C4-2B (cell line): Measurements from ENCODE around the gene PRRC2A.

Experiments
- H3K27ac ChIP-seq: fragments of 450-650 bp; 2 replicates; pipeline ENCODE4 v1.5.1; 2017
- ZFX ChIP-seq: fragments of 450-650 bp; IDR thresholded peaks from 2 replicates; pipeline ENCODE4 v1.6.1; 2017
- TF ChIP-seq, protein P1 (sequence below): fragments of 450-650 bp; conservative IDR thresholded peaks from 2 replicates; pipeline ENCODE4 v1.5.1; 2017; ENCODE audit warnings: mild to moderate bottlenecking

Gene PRRC2A

GRCh38 chr6:31657406-31658157 is 37.1 kb downstream of the PRRC2A start:
- H3K27ac ChIP-seq: no peak overlapping the region
- TF ChIP-seq, protein P1, sequence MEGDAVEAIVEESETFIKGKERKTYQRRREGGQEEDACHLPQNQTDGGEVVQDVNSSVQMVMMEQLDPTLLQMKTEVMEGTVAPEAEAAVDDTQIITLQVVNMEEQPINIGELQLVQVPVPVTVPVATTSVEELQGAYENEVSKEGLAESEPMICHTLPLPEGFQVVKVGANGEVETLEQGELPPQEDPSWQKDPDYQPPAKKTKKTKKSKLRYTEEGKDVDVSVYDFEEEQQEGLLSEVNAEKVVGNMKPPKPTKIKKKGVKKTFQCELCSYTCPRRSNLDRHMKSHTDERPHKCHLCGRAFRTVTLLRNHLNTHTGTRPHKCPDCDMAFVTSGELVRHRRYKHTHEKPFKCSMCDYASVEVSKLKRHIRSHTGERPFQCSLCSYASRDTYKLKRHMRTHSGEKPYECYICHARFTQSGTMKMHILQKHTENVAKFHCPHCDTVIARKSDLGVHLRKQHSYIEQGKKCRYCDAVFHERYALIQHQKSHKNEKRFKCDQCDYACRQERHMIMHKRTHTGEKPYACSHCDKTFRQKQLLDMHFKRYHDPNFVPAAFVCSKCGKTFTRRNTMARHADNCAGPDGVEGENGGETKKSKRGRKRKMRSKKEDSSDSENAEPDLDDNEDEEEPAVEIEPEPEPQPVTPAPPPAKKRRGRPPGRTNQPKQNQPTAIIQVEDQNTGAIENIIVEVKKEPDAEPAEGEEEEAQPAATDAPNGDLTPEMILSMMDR: no peak
- no peak for TF ChIP-seq ZFX

DNA sequence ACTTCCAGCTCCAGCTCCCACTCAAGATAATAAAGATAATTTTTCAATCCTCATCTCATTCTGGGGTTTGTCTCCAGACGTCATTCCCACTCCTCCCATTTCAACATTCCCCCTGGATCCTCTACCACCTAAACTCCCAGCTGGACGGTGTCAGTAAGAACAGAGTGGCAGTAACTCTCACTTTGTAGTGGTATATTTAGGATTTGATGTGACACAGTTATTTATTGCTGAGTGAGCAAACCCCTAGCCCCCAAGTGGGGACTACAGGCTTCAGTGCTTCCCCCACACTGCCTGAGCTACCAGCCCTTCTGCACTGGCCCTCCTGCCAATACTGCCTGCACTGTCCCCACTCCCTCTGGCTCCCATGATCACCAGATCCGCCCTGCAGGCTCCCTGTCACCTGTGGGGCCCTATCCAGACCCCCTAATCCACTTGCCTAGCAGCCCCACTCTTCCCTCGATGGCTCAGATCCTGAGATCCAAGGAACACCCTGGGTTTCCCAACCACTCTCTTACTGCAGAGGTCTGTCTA is 37.7 kb downstream of the PRRC2A start:
- H3K27ac ChIP-seq: no peak overlapping the region
- TF ChIP-seq ZFX: no peak
- TF ChIP-seq, protein P1: no peak

DNA sequence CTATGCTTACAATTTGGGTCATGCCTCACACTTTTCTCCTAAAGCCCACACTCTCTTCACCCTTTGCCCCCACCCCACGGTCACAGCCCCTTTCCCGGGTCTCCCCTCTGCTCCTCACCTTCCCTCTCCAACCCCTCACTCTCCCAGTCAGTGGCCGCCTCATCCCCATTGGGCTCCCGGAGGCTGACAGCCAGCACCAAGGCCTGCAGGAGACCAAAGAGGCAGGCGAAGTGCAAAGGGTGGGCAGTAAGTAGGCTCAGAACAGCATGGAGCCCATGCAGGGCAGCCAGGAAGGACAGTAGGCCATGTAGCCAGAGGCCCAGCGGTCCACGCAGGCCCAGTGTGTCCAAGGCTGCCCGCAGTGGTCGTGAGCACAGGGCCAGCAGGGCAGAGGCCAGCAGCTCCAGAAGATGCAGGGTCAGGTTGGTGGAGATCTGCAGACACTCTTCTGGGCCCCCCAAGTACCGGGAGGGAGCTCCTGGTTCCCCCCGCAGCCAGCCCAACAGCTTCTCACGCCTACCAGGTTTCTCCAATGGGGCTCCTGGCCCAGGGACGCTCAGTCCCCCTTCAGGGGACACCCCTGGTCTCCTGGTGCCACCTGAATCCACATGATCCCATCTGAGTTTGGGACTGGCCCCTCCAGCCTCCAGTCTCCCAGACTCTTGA is 38.6 kb downstream of the PRRC2A start:
- no peak overlapping the region; the same call in 1 of the 2 replicates for H3K27ac ChIP-seq
- no peak for TF ChIP-seq ZFX
- TF ChIP-seq, protein P1: no peak

DNA sequence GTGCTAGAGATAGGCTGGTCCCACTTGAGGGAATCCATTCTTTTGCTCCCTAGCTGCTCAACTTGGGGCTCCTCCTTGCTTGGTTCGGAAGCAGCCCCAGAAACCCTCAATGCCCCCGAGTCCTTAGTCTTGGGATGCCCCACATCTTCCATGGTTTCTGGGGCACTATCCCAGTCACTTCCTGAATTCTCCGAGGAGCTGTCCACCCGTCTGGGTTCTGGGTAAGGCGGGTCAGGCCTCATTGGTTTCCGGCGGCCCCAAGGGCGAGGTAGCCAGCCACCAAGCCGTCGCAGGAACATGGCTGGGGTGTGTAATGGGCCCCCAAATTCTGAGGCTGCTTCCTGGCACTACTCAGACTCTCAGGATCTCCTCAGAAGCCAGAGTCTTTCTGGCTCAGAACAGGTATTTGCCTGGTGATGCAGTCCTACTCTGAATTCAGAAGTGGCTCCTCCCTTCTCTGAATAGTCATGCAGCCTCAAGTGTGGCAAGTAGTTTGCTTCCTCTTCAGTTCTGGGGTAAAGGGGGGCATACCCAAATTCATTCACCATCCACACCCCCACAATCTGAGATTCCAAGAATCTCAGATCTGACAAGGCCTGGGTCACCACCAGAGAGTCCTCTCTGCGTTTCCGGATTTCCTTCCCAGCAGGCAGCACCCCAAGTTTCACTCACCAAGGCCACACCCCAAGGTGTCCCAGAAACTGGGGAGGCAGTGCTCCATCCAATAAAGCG is 39.3 kb downstream of the PRRC2A start:
- TF ChIP-seq ZFX: no peak
- TF ChIP-seq, protein P1: no peak
- peak overlapping the region; percentile 88 for H3K27ac ChIP-seq

DNA sequence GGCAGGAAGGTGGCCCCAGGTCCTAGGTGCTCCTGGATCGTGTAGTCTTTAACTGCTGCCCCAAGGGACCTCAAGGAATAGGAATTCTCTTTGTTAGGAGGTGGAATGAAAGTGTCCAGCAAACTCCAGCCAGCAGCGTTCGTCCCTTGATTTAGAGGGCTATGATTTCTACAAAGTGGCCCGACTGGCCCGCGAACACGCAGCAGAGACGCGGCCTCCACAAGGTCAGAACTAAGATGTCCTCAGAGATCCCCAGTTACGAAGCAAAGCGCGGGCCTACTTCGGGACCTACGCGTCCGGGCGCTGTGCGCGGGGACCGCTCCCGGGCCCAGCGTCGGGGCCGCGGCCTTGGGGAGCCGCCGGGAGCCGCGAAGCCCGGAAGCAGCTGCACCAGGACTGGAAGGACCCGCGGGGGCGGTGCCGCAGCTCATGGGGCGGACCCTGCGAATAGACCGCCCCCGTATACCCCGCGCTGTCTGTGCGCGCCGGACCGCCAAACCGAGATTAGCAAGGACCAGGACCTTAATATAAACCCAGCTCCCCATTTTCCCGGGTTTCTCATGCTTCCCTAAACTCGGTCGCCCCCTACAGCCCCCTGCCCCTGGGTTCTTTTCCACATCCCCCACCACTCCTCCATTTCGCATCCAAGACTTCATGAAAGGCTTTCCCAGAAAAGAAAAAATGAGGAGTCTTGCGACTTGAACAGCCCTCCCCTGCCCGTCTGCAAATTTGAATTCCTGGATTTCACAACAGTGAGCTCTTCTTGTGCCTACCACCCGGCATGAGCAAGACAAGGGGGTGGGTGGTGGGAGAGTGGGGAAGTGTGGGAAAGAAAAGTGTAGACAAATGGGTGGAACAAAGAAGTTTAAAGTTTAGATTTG is 40.1 kb downstream of the PRRC2A start, which contains the start of gene C6orf47:
Gene C6orf47, minus strand, starts transcription at position 398 of the 881 bp plus-strand sequence. CDS start 831 bp downstream, outside the sequence.
- TF ChIP-seq, protein P1: no peak
- peak; percentile 91 for TF ChIP-seq ZFX
- H3K27ac ChIP-seq: peak within 1 kb of the TSS; percentile 88

- H3K27ac ChIP-seq: peak overlapping the region; percentile 88
- TF ChIP-seq, protein P1: no peak
- TF ChIP-seq ZFX: no peak
These were observed 41.0 kb downstream of the PRRC2A start for GRCh38 chr6:31661262-31662123.
